Uterus (tissue), 4 donors: ENCODE data around the gene JPH2. TPM values are rescaled to one million over a fixed set of nuclear protein-coding genes. Genes with fewer than 3 reads are reported as not detected.
A peak's percentile ranks its signal among the peaks of the same experiment; 100 is the strongest.
"Not testable (repeated sequence)": the region's sequence is repeated elsewhere in the genome, so short reads cannot be mapped to it uniquely, and the experiment has no call there.

Experiments
- DNase-seq, 2 donors: peaks; one replicate each; pipeline ENCODE4 v3.0.0-alpha.2; 2019 to 2020
- H3K27ac ChIP-seq, 2 donors: fragments of 200-600 bp; sonication (generic); 1 replicate in 1 of 2; 2 replicates in 1 of 2; pipeline ENCODE4 v1.5.1; 2016 to 2018
- H3K27me3 ChIP-seq, 2 donors: fragments of 200-600 bp; sonication (generic); one replicate each; pipeline ENCODE4 v1.5.1; 2018 to 2019; ENCODE audit warnings: control low read depth in 1 of 2
- H3K36me3 ChIP-seq, 2 donors: fragments of 200-600 bp; sonication (generic); one replicate each; pipeline ENCODE4 v1.5.1; 2019; ENCODE audit warnings: control low read depth in 1 of 2
- H3K4me1 ChIP-seq, 2 donors: fragments of 200-600 bp; sonication (generic); one replicate each; pipeline ENCODE4 v1.5.1; 2018 to 2019; ENCODE audit warnings: control low read depth in 1 of 2
- H3K4me3 ChIP-seq, 2 donors: fragments of 200-600 bp; sonication (generic); 1 replicate in 1 of 2; 2 replicates in 1 of 2; pipeline ENCODE4 v1.5.1; 2018 to 2019; ENCODE audit warnings: mild to moderate bottlenecking in 1 of 2
- H3K9me3 ChIP-seq, 2 donors: fragments of 200-600 bp; sonication (generic); one replicate each; pipeline ENCODE4 v1.5.1; 2019; ENCODE audit warnings: control low read depth in 1 of 2
- POLR2A ChIP-seq, 2 donors: fragments of 450-650 bp; IDR thresholded peaks; one replicate each; pipeline ENCODE4 v1.6.1; 2016; ENCODE audit warnings: antibody characterized with exemption in 2 of 2, mild to moderate bottlenecking in 1 of 2, moderate library complexity in 1 of 2
- intact Hi-C: fragments of 100-400 bp; cut with DNase I; formaldehyde crosslinking; loops from one replicate; pipeline ENCODE4 v1.15.1; 2023; ENCODE audit warnings: low total_unique reads
- total RNA-seq, 4 donors: library from RNA; depleted of rRNA in 3 of 4; stranded (reverse); fragments of >200 nt in 3 of 4; gene quantifications; one replicate each; pipeline versions ENCODE4 v1.1.0 to v1.2.4, GENCODE V29; 2014 to 2023
- TF ChIP-seq, protein P1 (sequence below), 4 experiments: fragments of 200-600 bp in 2 of 4; fragments of 450-650 bp in 2 of 4; sonication (generic) in 2 of 4; IDR thresholded peaks; one replicate each; pipeline ENCODE4 v1.5.1; 2016 to 2019; ENCODE audit warnings: antibody characterized with exemption in 4 of 4, mild to moderate bottlenecking in 2 of 4, moderate library complexity in 1 of 4
- donor health status: DM: yes; HTN: yes; CAD: no.

JPH2 gene
- total RNA-seq, 4 donors from 2014 or later = 17.6 to 133 (median 61.2) TPM

DNA sequence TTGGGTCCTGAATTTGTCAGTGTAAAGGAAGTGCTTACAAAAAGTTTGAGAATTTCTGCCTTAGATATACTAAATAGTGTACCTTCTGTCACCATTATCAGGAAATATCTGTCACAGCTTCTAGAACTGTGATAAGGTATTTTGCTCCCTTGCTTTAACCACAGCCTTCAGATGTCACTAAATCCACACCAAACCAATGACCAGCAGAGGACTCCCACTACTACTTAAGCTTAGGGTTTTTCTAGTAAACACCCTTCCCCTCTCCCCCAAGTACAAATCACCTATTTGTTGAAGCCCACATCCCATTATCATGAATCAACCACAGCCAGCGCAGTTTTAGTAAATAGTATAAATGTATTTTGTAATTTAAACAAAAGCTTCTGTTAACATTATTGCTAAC, 8.6 kb upstream of the JPH2 start:
- Histone ChIP-seq H3K4me3 (no peak overlapping the region), H3K27me3 (no peaks in the 10 kb centered on the region), H3K4me1 (no peaks in the 10 kb centered on the region), H3K27ac (no peak overlapping the region), H3K9me3 (no peaks in the 10 kb centered on the region), H3K36me3 (no peaks in the 10 kb centered on the region)
- intact Hi-C loops = no loop called here
- no peak for DNase-seq
- no peak for TF ChIP-seq POLR2A (IDR thresholded peaks at IDR 0.05)
- TF ChIP-seq, protein P1, sequence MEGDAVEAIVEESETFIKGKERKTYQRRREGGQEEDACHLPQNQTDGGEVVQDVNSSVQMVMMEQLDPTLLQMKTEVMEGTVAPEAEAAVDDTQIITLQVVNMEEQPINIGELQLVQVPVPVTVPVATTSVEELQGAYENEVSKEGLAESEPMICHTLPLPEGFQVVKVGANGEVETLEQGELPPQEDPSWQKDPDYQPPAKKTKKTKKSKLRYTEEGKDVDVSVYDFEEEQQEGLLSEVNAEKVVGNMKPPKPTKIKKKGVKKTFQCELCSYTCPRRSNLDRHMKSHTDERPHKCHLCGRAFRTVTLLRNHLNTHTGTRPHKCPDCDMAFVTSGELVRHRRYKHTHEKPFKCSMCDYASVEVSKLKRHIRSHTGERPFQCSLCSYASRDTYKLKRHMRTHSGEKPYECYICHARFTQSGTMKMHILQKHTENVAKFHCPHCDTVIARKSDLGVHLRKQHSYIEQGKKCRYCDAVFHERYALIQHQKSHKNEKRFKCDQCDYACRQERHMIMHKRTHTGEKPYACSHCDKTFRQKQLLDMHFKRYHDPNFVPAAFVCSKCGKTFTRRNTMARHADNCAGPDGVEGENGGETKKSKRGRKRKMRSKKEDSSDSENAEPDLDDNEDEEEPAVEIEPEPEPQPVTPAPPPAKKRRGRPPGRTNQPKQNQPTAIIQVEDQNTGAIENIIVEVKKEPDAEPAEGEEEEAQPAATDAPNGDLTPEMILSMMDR (IDR thresholded peaks at IDR 0.05) = no peak

DNA sequence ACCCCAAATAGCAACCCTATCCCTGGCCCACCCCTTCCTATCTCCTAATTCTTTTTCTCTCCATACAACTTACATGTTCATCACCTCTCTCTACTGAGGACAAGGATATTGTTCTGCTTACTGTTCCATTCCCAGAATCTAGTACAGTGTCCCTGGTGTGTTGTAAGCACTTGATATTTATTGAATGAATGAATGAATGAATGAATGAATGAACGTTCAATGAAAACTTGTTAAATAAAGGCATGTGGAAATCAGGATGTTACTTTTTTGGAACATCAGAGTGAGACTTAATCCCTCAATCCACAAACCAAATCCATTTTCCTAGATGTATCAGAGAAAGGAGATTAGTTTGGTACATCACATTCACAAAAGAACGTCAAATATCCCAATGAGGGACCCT, 6.8 kb upstream of the JPH2 start:
- intact Hi-C loops = loop anchor here (5.0 kb wide), 1 partner anchor 76 kb away; no protein-coding TSS in a partner anchor

GRCh38 chr20:44191640-44192039, 4.7 kb upstream of the JPH2 start:
- not testable (repeated sequence) for H3K4me3 ChIP-seq, H3K27me3 ChIP-seq, DNase-seq, H3K36me3 ChIP-seq, H3K27ac ChIP-seq, H3K9me3 ChIP-seq
- intact Hi-C loops = loop anchor here (5.0 kb wide), 1 partner anchor 74 kb away; no protein-coding TSS in a partner anchor
- H3K4me1 ChIP-seq = peaks cover 0 to 13% of the 10 kb centered on the region in 2 donors

More for the DNA sequence above, 6.8 kb upstream of the JPH2 start:
- DNase-seq = no peak
- H3K4me1 ChIP-seq = peaks cover 0 to 4% of the 10 kb centered on the region in 2 donors
- no peaks in the 10 kb centered on the region for H3K36me3 ChIP-seq
- TF ChIP-seq, protein P1 (IDR thresholded peaks at IDR 0.05) = no peak
- TF ChIP-seq POLR2A (IDR thresholded peaks at IDR 0.05) = no peak
- no peak overlapping the region for H3K27ac ChIP-seq
- no peaks in the 10 kb centered on the region for H3K27me3 ChIP-seq
- no peaks in the 10 kb centered on the region for H3K9me3 ChIP-seq
- H3K4me3 ChIP-seq = no peak overlapping the region

GRCh38 chr20:44190197-44190852, 3.3 kb upstream of the JPH2 start:
- TF ChIP-seq, protein P1 (IDR thresholded peaks at IDR 0.05) = peak; percentile 74 to 84 (median 82)
- not testable (repeated sequence) for H3K27me3 ChIP-seq, H3K36me3 ChIP-seq, H3K4me3 ChIP-seq, H3K9me3 ChIP-seq
- intact Hi-C loops = loop anchor here (5.0 kb wide), 1 partner anchor 73 kb away; no protein-coding TSS in a partner anchor
- Histone ChIP-seq H3K27ac (peak overlapping the region in 1 of 2 donors; percentile 91), H3K4me1 (peaks cover 0 to 13% of the 10 kb centered on the region in 2 donors)
- peak in 1 of 2 donors; percentile 67 for DNase-seq

GRCh38 chr20:44188752-44189151, 1.8 kb upstream of the JPH2 start:
- intact Hi-C loops = no loop called here
- peak; percentile 42 to 57 for DNase-seq
- no peaks in the 10 kb centered on the region for H3K36me3 ChIP-seq
- H3K4me3 ChIP-seq = no peak overlapping the region
- H3K9me3 ChIP-seq = no peaks in the 10 kb centered on the region
- peaks cover 0 to 13% of the 10 kb centered on the region in 2 donors for H3K4me1 ChIP-seq
- no peak for TF ChIP-seq POLR2A (IDR thresholded peaks at IDR 0.05)
- TF ChIP-seq, protein P1 (IDR thresholded peaks at IDR 0.05) = no peak
- H3K27ac ChIP-seq = peak overlapping the region; percentile 90 to 91
- H3K27me3 ChIP-seq = no peaks in the 10 kb centered on the region
